Upper lobe of right lung (tissue), 1 donor: ENCODE measurements around the gene MYL3. TPM values are rescaled to one million over a fixed set of nuclear protein-coding genes. Genes with fewer than 3 reads are reported as not detected.

Experiments
- ATAC-seq: fragments of 200-7000 bp; cut with Tn5 transposase; one replicate; pipeline ENCODE4 v1.9.1; 2020; ENCODE audit warnings: mild to moderate bottlenecking, moderate library complexity
- DNase-seq: peaks from one replicate; pipeline ENCODE4 v3.0.0-alpha.2; 2020
- H3K27ac ChIP-seq: fragments of 200-600 bp; one replicate; pipeline ENCODE4 v1.8.0; 2022
- H3K27me3 ChIP-seq: fragments of 200-600 bp; one replicate; pipeline ENCODE4 v1.8.0; 2022; ENCODE audit warnings: mild to moderate bottlenecking
- H3K36me3 ChIP-seq: fragments of 200-600 bp; one replicate; pipeline ENCODE4 v1.8.0; 2022
- H3K4me1 ChIP-seq: fragments of 200-600 bp; one replicate; pipeline ENCODE4 v1.8.0; 2022
- H3K4me3 ChIP-seq: fragments of 200-600 bp; one replicate; pipeline ENCODE4 v1.8.0; 2022; ENCODE audit warnings: mild to moderate bottlenecking
- H3K9me3 ChIP-seq: fragments of 200-600 bp; one replicate; pipeline ENCODE4 v1.8.0; 2022
- CTCF ChIP-seq: fragments of 200-600 bp; IDR thresholded peaks from one replicate; pipeline ENCODE4 v1.8.0; 2022; ENCODE audit warnings: antibody characterized with exemption
- intact Hi-C: fragments of 100-400 bp; cut with DNase I; formaldehyde crosslinking; loops from one replicate; pipeline ENCODE4 v1.11.0; 2022
- total RNA-seq: library from RNA; stranded (reverse); fragmentation: NEBNext Ultra II Directional; extraction: Animal tissue kit (Norgen Biotek cat#: 25700); gene quantifications from one replicate; pipeline ENCODE4 v1.2.1, GENCODE V29; 2021
- donor health status: DM: no; HTN: yes; CAD: no; lungs with severe emphysema.

Gene MYL3
- total RNA-seq, 1 donor from 2014 or later: 3.8 TPM

- Histone ChIP-seq H3K9me3 (no peaks in the 10 kb centered on the region), H3K27me3 (no peaks in the 10 kb centered on the region), H3K4me3 (no peak overlapping the region), H3K4me1 (peaks cover 18% of the 10 kb centered on the region), H3K36me3 (no peaks in the 10 kb centered on the region), H3K27ac (no peak overlapping the region)
- intact Hi-C loops: no loop called here
- DNase-seq: no peak
- ATAC-seq: no peak
- no peak for TF ChIP-seq CTCF
Observed at GRCh38 chr3:46862369-46863025, 747 bp downstream of the MYL3 start.

GRCh38 chr3:46861605-46862368 is 1.5 kb downstream of the MYL3 start:
- Histone ChIP-seq H3K27me3 (no peaks in the 10 kb centered on the region), H3K27ac (no peak overlapping the region), H3K36me3 (no peaks in the 10 kb centered on the region), H3K4me1 (peaks cover 11% of the 10 kb centered on the region), H3K9me3 (no peaks in the 10 kb centered on the region), H3K4me3 (no peak overlapping the region)
- intact Hi-C loops: no loop called here
- DNase-seq: peak; percentile 53
- ATAC-seq: no peak
- TF ChIP-seq CTCF: no peak

- no peak overlapping the region for H3K27ac ChIP-seq
Observed at GRCh38 chr3:46860810-46861604, 2.2 kb downstream of the MYL3 start.

GRCh38 chr3:46860017-46860809 is 3.0 kb downstream of the MYL3 start:
- Histone ChIP-seq H3K9me3 (no peaks in the 10 kb centered on the region), H3K4me1 (peaks cover 8% of the 10 kb centered on the region), H3K36me3 (no peaks in the 10 kb centered on the region), H3K4me3 (no peak overlapping the region), H3K27ac (no peak overlapping the region), H3K27me3 (no peaks in the 10 kb centered on the region)
- peak; percentile 31 for TF ChIP-seq CTCF
- ATAC-seq (no peak), DNase-seq (peak; percentile 60)
- intact Hi-C loops: no loop called here

More at GRCh38 chr3:46860810-46861604, 2.2 kb downstream of the MYL3 start:
- DNase-seq (no peak), ATAC-seq (no peak)
- no peaks in the 10 kb centered on the region for H3K36me3 ChIP-seq
- H3K4me1 ChIP-seq: peaks cover 11% of the 10 kb centered on the region
- intact Hi-C loops: no loop called here
- no peak overlapping the region for H3K4me3 ChIP-seq
- no peaks in the 10 kb centered on the region for H3K9me3 ChIP-seq
- no peak for TF ChIP-seq CTCF
- no peaks in the 10 kb centered on the region for H3K27me3 ChIP-seq

- DNase-seq (peak; percentile 39), ATAC-seq (no peak)
- Histone ChIP-seq H3K4me1 (no peaks in the 10 kb centered on the region), H3K4me3 (no peak overlapping the region), H3K27ac (no peak overlapping the region), H3K27me3 (no peaks in the 10 kb centered on the region), H3K36me3 (no peaks in the 10 kb centered on the region), H3K9me3 (no peaks in the 10 kb centered on the region)
- intact Hi-C loops: no loop called here
- TF ChIP-seq CTCF: no peak
Observed at GRCh38 chr3:46859001-46859710, 4.1 kb downstream of the MYL3 start.
